ENCODE data around the gene OXCT2.

GRCh38 chr1:39788426-39788757, 17.2 kb upstream of the OXCT2 start:
- no peak for TF ChIP-seq EZH2 (IDR thresholded peaks at IDR 0.05)
- no peak for TF ChIP-seq POLR2AphosphoS5 (IDR thresholded peaks at IDR 0.05; ENCODE audit: borderline replicate concordance, low read depth, low read length)
- no peak for TF ChIP-seq FOXP2 (optimal IDR thresholded peaks at IDR 0.05; ENCODE audit: control extremely low read depth, extremely low read length, insufficient read depth)
